Measurements from ENCODE around the gene LHFPL6. TPM values are rescaled to one million over a fixed set of nuclear protein-coding genes. Genes with fewer than 3 reads are reported as not detected.

The LHFPL6 gene
- total RNA-seq, 2 donors from 2014 or later: 0.53 to 2.8 TPM

- no peaks in the 10 kb centered on the region for H3K9me3 ChIP-seq (ENCODE audit: control insufficient read depth, low read length)
- no peak overlapping the region for H3K9ac ChIP-seq (ENCODE audit: extremely low read depth, low read length, poor library complexity, severe bottlenecking)
- no peaks in the 10 kb centered on the region for H3K36me3 ChIP-seq (ENCODE audit: control insufficient read depth, insufficient read depth, low read length)
- no peaks in the 10 kb centered on the region for H3K27me3 ChIP-seq (ENCODE audit: control insufficient read depth, insufficient read depth, low read length, poor library complexity, severe bottlenecking)
- Mint-ChIP-seq H3K4me1 (peaks cover 6% of the 10 kb centered on the region), H3K36me3 (ENCODE audit: low read depth) (no peaks in the 10 kb centered on the region), H3K4me3 (no peak overlapping the region), H3K27me3 (ENCODE audit: insufficient read depth) (peaks cover 5% of the 10 kb centered on the region), H3K9me3 (peaks cover 2% of the 10 kb centered on the region), H3K27ac (no peak overlapping the region)
- no peak for DNase-seq
- no peak for TF ChIP-seq CTCF (conservative IDR thresholded peaks at IDR 0.05)
- H3K27ac ChIP-seq (ENCODE audit: low read depth, low read length): no peak overlapping the region
- H3K4me3 ChIP-seq (ENCODE audit: low read length): no peak overlapping the region
- WGBS, 2 experiments (ENCODE audit: insufficient coverage in 1 of 2, insufficient read length in 1 of 2): 91 to 100% methylated on average over 1 of the region's 1 CpG
- no peaks in the 10 kb centered on the region for H3K4me1 ChIP-seq (ENCODE audit: control insufficient read depth, insufficient read depth, low read length)
These were observed 46.1 kb downstream of the LHFPL6 start for GRCh38 chr13:39556866-39557265.

GRCh38 chr13:39554371-39554770 is 48.6 kb downstream of the LHFPL6 start:
- Histone ChIP-seq H3K27me3 (ENCODE audit: control insufficient read depth, insufficient read depth, low read length, poor library complexity, severe bottlenecking) (no peaks in the 10 kb centered on the region), H3K27ac (ENCODE audit: low read depth, low read length) (no peak overlapping the region), H3K4me3 (ENCODE audit: low read length) (no peak overlapping the region), H3K9ac (ENCODE audit: extremely low read depth, low read length, poor library complexity, severe bottlenecking) (no peak overlapping the region), H3K4me1 (ENCODE audit: control insufficient read depth, insufficient read depth, low read length) (no peaks in the 10 kb centered on the region), H3K36me3 (ENCODE audit: control insufficient read depth, insufficient read depth, low read length) (no peaks in the 10 kb centered on the region), H3K9me3 (ENCODE audit: control insufficient read depth, low read length) (no peaks in the 10 kb centered on the region)
- no peak for TF ChIP-seq CTCF (conservative IDR thresholded peaks at IDR 0.05)
- no peak overlapping the region for H3K4me3 Mint-ChIP-seq
- H3K27ac Mint-ChIP-seq: no peak overlapping the region
- peaks cover 4% of the 10 kb centered on the region for H3K4me1 Mint-ChIP-seq
- peaks cover 5% of the 10 kb centered on the region for H3K27me3 Mint-ChIP-seq (ENCODE audit: insufficient read depth)
- no peak for DNase-seq
- 82 to 85% methylated on average over 2 to 3 of the region's 3 CpGs for WGBS, 2 experiments (ENCODE audit: insufficient coverage in 1 of 2, insufficient read length in 1 of 2)
- no peaks in the 10 kb centered on the region for H3K36me3 Mint-ChIP-seq (ENCODE audit: low read depth)
- H3K9me3 Mint-ChIP-seq: peaks cover 4% of the 10 kb centered on the region

DNA sequence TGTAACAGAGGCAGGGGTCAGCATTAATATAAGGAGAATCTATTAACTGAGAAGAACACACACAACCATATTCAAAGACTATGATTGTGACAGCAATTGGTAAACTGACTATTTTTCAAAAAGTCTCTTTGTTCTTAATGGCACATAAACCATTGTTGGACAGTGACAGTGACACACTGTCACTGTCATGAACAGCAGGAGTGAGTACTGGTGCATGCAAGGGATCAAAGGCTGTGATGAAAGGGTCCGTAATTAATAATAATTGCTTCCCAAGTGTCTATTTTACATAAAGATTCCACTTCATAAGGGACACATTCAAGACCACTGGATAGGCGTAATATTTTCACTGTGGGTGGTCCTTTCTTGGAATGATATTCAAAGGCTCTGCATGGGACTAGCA is 50.7 kb downstream of the LHFPL6 start:
- no peak for TF ChIP-seq CTCF (conservative IDR thresholded peaks at IDR 0.05)
- H3K9me3 Mint-ChIP-seq: peaks cover 1% of the 10 kb centered on the region
- H3K36me3 Mint-ChIP-seq (ENCODE audit: low read depth): no peaks in the 10 kb centered on the region
- H3K36me3 ChIP-seq (ENCODE audit: control insufficient read depth, insufficient read depth, low read length): no peaks in the 10 kb centered on the region
- DNase-seq: no peak
- H3K27me3 Mint-ChIP-seq (ENCODE audit: insufficient read depth): peaks cover 4% of the 10 kb centered on the region
- H3K4me3 Mint-ChIP-seq: no peak overlapping the region
- H3K9ac ChIP-seq (ENCODE audit: extremely low read depth, low read length, poor library complexity, severe bottlenecking): no peak overlapping the region
- H3K27ac ChIP-seq (ENCODE audit: low read depth, low read length): no peak overlapping the region
- H3K4me1 ChIP-seq (ENCODE audit: control insufficient read depth, insufficient read depth, low read length): no peaks in the 10 kb centered on the region
- H3K4me1 Mint-ChIP-seq: no peaks in the 10 kb centered on the region
- H3K27me3 ChIP-seq (ENCODE audit: control insufficient read depth, insufficient read depth, low read length, poor library complexity, severe bottlenecking): no peaks in the 10 kb centered on the region
- no peak overlapping the region for H3K4me3 ChIP-seq (ENCODE audit: low read length)
- no peaks in the 10 kb centered on the region for H3K9me3 ChIP-seq (ENCODE audit: control insufficient read depth, low read length)
- H3K27ac Mint-ChIP-seq: no peak overlapping the region
- WGBS, 2 experiments (ENCODE audit: insufficient coverage in 1 of 2, insufficient read length in 1 of 2): 83 to 94% methylated on average over 1 to 2 of the region's 2 CpGs
